Prostate gland (tissue), 2 donors: ENCODE data around the gene CABLES2. TPM values are rescaled to one million over a fixed set of nuclear protein-coding genes. Genes with fewer than 3 reads are reported as not detected.

ENCODE experiments used
- DNase-seq: peaks from one replicate; pipeline ENCODE4 v3.0.0-alpha.2; 2019; ENCODE audit warnings: low spot score
- H3K27ac ChIP-seq, 2 donors: fragments of 200-600 bp; sonication (generic); 2 replicates each; pipeline ENCODE4 v1.5.1; 2017 to 2019
- H3K27me3 ChIP-seq: fragments of 200-600 bp; sonication (generic); replicated peaks from 2 replicates; pipeline ENCODE4 v1.5.1; 2019; ENCODE audit not compliant: insufficient read depth
- H3K36me3 ChIP-seq, 2 donors: fragments of 200-600 bp; sonication (generic); 1 replicate in 1 of 2; 2 replicates in 1 of 2; pipeline versions ENCODE4 v1.5.1 to v1.8.1; 2017 to 2019
- H3K4me1 ChIP-seq: fragments of 200-600 bp; sonication (generic); replicated peaks from 2 replicates; pipeline ENCODE4 v1.5.1; 2019
- H3K4me3 ChIP-seq, 2 donors: fragments of 200-600 bp; sonication (generic); 2 replicates each; pipeline ENCODE4 v1.5.1; 2017 to 2019
- H3K9me3 ChIP-seq: fragments of 200-600 bp; sonication (generic); 2 replicates; pipeline ENCODE4 v1.5.1; 2017
- POLR2A ChIP-seq: fragments of 450-650 bp; IDR thresholded peaks from one replicate; pipeline ENCODE4 v1.6.1; 2016; ENCODE audit warnings: antibody characterized with exemption, mild to moderate bottlenecking
- POLR2AphosphoS5 ChIP-seq: sonication (generic); formaldehyde crosslinking; IDR thresholded peaks from one replicate; pipeline ENCODE4 v1.6.1; 2017; ENCODE audit warnings: antibody characterized with exemption
- WGBS: methylation state at CpG from one replicate; pipeline ENCODE4 v1.1.5; 2018; 5-methylcytosine and 5-hydroxymethylcytosine counted together
- intact Hi-C: fragments of 100-400 bp; cut with DNase I; formaldehyde crosslinking; loops from one replicate; pipeline ENCODE4 v1.14.2; 2022
- total RNA-seq, 2 donors: library from RNA; depleted of rRNA; stranded (reverse); fragments of >200 nt; gene quantifications; one replicate each; pipeline ENCODE4 v1.1.0, GENCODE V29; 2016
- TF ChIP-seq, protein P1 (sequence below), 4 experiments: fragments of 200-600 bp in 2 of 4; fragments of 450-650 bp in 2 of 4; sonication (generic) in 2 of 4; IDR thresholded peaks; 1 replicate in 3 of 4; 2 replicates in 1 of 4; pipeline ENCODE4 v1.5.1; 2016 to 2019; ENCODE audit warnings: antibody characterized with exemption in 4 of 4, mild to moderate bottlenecking in 2 of 4, moderate library complexity in 2 of 4

Gene CABLES2
- total RNA-seq, 2 donors from 2014 or later, result 4.1 to 31.3 TPM

DNA sequence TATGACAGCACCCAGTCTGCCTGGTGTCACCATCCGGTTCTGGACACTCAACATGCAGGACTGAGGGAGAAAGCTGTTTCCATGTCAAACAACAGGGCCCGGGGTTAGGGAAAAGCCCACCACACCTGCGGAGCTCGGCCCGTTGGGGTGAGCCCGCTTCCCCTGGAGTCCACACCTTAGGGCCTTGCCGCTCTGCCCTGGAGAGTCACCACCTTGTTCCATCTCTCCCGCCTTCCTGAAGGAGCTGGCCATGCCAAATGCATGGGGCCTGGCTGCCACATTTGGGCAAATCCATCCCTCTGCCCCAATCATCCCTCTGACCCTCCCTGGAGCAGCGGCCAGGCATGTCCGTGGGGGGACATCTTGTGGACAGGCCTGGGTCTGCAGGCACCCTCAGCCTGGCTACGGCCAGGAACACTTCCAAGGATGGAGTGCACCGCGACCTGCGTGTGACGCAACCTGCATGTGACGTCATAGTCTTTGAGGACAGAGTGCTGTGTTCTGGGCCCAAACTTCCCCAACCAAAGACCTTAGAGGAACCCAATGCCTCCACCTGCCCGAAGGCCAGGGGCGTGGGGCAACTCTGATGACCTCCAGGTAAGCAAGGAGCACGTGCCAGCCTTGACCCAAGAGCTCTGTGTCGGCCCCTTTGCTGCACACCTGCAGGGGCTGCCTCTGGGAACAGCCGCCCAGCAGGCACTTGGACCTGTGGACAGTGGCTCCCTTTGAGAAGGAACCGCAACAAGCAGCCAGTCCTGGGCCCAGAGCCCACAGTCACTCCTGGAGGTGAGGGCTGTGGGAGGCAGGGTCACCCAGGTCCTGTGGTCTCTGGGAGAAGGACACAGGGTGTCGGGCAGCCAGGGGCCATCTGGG is 1.7 kb downstream of the CABLES2 start:
- DNase-seq, result no peak
- WGBS, result 64% methylated on average over 23 of the region's 23 CpGs
- no peak overlapping the region for H3K27ac ChIP-seq

DNA sequence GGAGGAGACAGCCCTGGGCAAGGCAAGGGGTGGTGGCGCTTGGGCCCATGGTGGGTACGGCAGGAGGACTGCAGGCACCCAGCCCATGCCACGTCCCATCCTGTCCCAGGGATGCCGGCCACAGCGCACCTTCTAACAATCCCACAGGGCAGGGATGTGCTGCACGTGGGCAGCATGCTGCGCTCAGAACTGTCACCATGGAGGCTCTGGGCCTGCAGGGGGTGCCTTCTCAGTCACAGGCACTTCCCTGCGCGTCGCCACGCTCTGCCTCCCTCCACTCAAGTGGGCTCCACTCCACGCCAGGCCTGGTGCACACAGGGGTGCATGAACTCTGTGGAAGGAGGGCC is 2.4 kb downstream of the CABLES2 start:
- H3K4me3 ChIP-seq, result no peak overlapping the region
- no peaks in the 10 kb centered on the region for H3K36me3 ChIP-seq
- TF ChIP-seq, protein P1, sequence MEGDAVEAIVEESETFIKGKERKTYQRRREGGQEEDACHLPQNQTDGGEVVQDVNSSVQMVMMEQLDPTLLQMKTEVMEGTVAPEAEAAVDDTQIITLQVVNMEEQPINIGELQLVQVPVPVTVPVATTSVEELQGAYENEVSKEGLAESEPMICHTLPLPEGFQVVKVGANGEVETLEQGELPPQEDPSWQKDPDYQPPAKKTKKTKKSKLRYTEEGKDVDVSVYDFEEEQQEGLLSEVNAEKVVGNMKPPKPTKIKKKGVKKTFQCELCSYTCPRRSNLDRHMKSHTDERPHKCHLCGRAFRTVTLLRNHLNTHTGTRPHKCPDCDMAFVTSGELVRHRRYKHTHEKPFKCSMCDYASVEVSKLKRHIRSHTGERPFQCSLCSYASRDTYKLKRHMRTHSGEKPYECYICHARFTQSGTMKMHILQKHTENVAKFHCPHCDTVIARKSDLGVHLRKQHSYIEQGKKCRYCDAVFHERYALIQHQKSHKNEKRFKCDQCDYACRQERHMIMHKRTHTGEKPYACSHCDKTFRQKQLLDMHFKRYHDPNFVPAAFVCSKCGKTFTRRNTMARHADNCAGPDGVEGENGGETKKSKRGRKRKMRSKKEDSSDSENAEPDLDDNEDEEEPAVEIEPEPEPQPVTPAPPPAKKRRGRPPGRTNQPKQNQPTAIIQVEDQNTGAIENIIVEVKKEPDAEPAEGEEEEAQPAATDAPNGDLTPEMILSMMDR (IDR thresholded peaks at IDR 0.05), result no peak
- TF ChIP-seq POLR2A, result no peak
- TF ChIP-seq POLR2AphosphoS5, result no peak
- DNase-seq, result no peak
- intact Hi-C loops, result loop anchor here (5.0 kb wide), 1 partner anchor 213 kb away; no protein-coding TSS in a partner anchor
- WGBS, result 95% methylated on average over 7 of the region's 12 CpGs
- H3K27me3 ChIP-seq, result no peaks in the 10 kb centered on the region
- no peak overlapping the region for H3K27ac ChIP-seq
- peaks cover 16% of the 10 kb centered on the region for H3K4me1 ChIP-seq
- no peaks in the 10 kb centered on the region for H3K9me3 ChIP-seq

More for the DNA sequence above, 1.7 kb downstream of the CABLES2 start:
- intact Hi-C loops, result loop anchor here (5.0 kb wide), 1 partner anchor 212 kb away; no protein-coding TSS in a partner anchor
- H3K27me3 ChIP-seq, result no peaks in the 10 kb centered on the region
- no peaks in the 10 kb centered on the region for H3K9me3 ChIP-seq
- TF ChIP-seq, protein P1 (IDR thresholded peaks at IDR 0.05), result peak in 2 of 4 experiments; percentile 45 to 64
- TF ChIP-seq POLR2AphosphoS5, result no peak
- no peak overlapping the region for H3K4me3 ChIP-seq
- no peaks in the 10 kb centered on the region for H3K36me3 ChIP-seq
- H3K4me1 ChIP-seq, result peaks cover 21% of the 10 kb centered on the region

DNA sequence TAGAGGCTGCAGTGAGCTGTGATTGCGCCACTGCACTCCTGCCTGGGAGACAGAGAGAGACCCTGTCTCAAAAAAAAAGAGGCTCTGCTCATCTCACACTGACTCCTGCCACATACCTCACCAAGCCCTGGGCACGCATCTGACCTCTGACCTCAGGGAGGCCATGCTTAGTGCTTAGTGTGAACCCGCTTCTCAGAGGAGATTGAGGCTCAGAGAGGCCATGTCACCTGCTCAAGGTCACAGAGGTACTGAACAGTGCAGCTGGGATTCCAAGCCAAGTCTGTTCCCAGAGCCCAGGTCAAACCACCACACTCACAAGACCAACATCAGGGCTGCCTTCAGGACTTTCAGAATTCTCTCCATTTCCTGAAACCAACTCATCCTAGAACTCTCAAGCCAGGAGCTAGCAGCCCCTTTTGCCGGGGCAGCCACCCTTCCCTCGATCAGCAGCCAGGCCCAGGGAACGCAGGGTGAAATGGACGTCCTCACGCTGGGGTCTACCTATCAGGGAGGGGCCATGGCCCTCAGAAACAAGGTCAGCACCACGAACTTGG is 2.9 kb downstream of the CABLES2 start:
- H3K27ac ChIP-seq, result no peak overlapping the region
- WGBS, result 91% methylated on average over 9 of the region's 9 CpGs
- no peaks in the 10 kb centered on the region for H3K36me3 ChIP-seq
- DNase-seq, result no peak
- peaks cover 16% of the 10 kb centered on the region for H3K4me1 ChIP-seq
- H3K9me3 ChIP-seq, result no peaks in the 10 kb centered on the region
- intact Hi-C loops, result no loop called here
- H3K4me3 ChIP-seq, result no peak overlapping the region
- H3K27me3 ChIP-seq, result no peaks in the 10 kb centered on the region
- no peak for TF ChIP-seq POLR2AphosphoS5
- no peak for TF ChIP-seq POLR2A
- TF ChIP-seq, protein P1 (IDR thresholded peaks at IDR 0.05), result no peak

DNA sequence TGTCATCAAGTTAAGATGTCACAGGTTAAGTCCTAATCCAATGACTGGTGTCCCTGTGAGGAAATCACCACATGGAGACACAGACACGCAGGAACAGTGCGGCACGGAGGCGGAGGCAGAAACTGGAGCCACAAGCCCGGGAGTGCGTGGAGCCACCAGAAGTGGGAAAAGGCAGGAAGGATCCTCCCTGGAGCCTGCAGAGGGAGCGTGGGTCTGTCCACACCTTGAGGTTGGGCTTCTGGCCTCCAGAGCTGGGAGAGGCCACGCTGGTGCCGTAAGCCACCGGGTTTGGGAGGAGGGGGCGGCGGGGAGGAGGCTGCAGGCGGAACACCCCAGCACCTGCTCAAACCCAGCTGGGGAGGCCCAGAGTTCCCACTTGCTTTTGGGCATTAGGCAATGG is 3.8 kb downstream of the CABLES2 start:
- Histone ChIP-seq H3K4me1 (peaks cover 16% of the 10 kb centered on the region), H3K27me3 (no peaks in the 10 kb centered on the region), H3K4me3 (no peak overlapping the region), H3K9me3 (no peaks in the 10 kb centered on the region), H3K36me3 (no peaks in the 10 kb centered on the region), H3K27ac (no peak overlapping the region)
- intact Hi-C loops, result no loop called here
- DNase-seq, result no peak
- WGBS, result 79% methylated on average over 13 of the region's 13 CpGs
- no peak for TF ChIP-seq POLR2A
- TF ChIP-seq POLR2AphosphoS5, result no peak
- TF ChIP-seq, protein P1 (IDR thresholded peaks at IDR 0.05), result no peak
